Measurements from ENCODE around the gene HTRA2.
"Not testable (repeated sequence)": the region's sequence is repeated elsewhere in the genome, so short reads cannot be mapped to it uniquely, and the experiment has no call there.

Gene HTRA2

DNA sequence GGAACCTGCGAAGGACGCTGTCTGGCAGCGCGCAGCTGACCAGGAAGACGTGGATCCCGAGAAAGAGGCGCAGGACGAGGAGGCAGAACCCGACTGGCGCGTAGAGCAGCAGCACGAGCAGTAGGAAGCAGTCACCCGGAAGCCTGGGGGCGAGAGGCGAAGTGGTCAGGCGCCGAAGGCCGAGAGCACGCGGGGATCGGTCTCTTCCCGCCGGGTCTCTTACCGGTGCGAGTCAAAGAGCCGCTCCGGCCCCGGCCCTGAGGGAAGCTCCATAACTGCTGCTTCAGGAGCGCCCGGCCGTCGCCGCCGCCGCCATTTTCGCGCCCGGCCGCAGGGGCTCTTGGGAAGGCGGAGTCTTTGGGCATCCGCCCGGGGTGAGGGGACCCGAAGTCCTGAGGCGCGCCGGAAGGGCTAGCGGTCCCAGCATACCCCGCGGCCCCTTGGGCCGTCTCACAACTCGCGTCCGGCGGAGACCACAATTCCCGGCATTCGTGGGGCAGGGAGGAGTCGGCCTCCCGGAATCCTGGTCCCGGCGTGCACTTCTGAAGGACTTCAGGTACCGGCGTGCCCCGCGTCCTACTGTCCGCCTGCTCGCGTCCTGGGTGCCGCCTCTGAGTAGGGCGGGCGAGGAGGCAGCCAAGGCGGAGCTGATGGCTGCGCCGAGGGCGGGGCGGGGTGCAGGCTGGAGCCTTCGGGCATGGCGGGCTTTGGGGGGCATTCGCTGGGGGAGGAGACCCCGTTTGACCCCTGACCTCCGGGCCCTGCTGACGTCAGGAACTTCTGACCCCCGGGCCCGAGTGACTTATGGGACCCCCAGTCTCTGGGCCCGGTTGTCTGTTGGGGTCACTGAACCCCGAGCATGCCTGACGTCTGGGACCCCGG lies at the start of gene HTRA2, which contains the start of gene AUP1:
HTRA2 (plus strand) TSS at position 577 of the 882 bp plus-strand sequence; CDS start at position 651, 74 bp downstream.
AUP1 (minus strand) TSS at position 350 of the 882 bp plus-strand sequence; CDS start at position 273, 77 bp downstream.
- DNase-seq (ENCODE audit: extremely low read depth in 1 of 2, low read depth in 1 of 2), result peak; percentile 62 to 77

DNA sequence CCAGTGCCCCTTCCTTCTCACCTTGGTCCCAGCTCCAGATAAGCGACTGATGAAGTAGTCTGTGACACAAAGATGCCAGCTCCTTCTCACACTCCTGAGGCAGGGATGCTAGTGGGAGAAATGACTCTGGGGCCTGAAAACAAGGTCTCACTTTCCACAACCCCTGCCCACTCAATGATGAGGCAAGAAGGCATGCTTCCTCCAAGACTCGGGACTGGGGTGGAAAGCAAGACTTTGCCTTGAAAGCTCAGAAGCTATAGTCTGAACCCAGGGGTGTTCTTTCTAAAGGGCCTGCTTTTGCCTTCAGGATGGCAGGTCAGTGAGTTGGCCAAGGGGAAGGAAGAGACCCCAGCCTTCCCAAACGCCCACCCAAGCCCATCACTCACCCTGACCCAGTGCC lies 48.3 kb upstream of the HTRA2 start:
- no peak for DNase-seq (ENCODE audit: extremely low read depth in 1 of 2, low read depth in 1 of 2)

DNA sequence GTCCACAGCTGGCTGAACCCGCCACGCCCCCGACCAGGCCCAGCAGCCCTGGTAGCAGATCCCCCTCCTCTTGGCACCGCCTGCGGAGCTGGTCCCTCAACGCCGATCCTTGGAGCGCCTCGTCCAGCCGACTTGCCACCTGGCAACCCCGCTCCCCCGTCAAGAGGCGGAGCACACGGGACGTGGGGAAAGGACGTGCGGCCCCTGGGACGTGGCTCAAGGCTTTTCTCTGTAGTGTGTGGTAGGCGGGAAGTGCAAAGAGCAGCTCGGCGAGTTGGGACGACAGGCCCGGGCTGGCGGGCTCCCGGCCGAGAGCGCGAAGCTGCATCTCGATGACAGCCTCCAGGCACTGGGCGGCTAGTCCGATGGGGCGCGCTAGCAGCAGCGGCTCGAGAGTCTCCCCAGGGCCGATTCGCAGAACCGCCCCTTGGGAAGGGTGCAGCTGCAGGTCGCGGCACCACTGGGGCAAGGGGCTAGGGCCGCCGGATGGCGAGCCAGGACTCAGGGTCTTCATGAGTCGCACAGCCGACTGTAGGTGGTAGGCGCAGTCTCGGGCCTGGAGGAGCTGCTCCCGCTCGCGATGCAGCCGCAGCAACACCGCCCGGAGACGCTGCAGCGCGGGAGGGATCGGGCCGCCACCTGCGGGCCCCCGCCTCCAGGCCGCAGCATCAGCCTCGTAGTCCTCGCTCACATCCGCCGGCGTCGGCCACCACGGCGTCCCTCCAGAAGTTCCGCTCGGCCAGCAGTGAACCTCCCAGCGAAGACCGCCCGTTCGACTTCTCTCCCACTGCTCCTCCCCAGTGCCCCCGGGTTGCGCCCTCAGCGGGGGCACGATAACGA lies 47.6 kb upstream of the HTRA2 start:
- peak in 1 of 2 donors; percentile 38 for DNase-seq (ENCODE audit: extremely low read depth in 1 of 2, low read depth in 1 of 2)

DNA sequence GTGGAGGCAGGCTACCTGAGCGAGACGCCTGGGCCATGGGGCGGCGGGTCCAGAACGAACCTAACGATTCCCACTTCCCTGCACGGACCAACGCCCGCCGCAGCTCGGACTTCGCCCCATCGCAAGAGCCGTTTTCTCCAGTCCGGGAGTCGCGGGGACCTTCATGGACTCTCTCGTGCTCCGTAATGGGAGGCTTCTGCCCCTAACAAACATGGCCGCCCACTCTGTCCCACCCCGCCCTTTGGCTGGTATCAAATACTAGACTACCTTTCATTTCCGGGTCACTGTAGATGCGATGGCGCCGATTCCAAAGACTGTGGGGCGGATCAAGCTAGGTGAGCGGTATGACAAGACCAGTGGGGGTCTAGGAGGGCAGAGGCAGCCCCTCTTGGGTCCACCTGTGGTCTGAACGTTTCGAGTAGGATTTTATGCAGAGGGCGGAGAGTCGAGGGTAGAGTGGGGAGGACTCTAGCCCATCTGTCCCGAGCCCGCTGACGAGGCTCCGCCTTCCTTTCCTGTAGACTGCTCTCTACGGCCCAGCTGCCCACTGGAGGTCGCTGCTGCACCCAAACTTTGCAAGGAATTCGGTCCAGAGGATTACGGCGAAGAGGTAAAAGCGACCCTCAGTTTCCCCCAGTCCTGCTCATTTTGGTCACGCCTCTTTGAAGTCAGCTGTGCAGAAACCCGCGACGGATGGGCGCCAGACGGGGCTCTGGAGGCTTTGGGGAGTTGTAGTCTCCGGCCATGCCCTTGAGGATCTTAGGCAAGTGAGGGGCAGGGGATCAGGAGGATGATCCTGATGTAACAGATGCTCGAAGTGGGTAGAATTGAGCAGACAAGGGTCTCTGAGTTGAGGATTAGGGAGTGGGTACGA lies 46.7 kb upstream of the HTRA2 start, which contains the start of the genes CCDC142 and TTC31:
CCDC142 (minus strand) TSS at position 198 of the 874 bp plus-strand sequence; CDS start at position 37, 161 bp downstream.
TTC31 (plus strand) TSS at position 281 of the 874 bp plus-strand sequence; CDS start at position 296, 15 bp downstream.
- peak; percentile 83 to 90 for DNase-seq (ENCODE audit: extremely low read depth in 1 of 2, low read depth in 1 of 2)

DNA sequence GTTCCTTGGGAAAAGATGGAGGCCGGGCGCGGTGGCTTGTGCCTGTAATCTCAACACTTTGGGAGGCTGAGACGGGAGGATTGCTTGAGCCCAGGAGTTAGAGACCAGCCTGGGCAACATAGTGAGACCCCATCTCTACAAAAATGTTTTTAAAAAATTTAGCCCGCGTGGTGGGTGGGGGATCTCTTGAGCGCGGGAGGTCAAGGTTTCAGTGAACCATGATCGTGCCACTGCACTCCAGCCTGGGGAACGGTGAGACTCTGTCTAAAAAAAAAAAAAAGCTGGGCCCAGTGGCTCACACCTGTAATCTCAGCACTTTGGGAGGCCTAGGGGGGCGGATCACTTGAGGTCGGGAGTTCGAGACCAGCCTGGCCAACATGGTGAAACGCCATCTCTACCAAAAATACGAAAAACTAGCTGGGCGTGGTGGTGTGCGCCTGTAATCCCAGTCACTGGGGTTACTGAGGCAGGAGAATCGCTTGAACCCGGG lies 46.0 kb upstream of the HTRA2 start:
- DNase-seq (ENCODE audit: extremely low read depth in 1 of 2, low read depth in 1 of 2), result not testable (repeated sequence)

DNA sequence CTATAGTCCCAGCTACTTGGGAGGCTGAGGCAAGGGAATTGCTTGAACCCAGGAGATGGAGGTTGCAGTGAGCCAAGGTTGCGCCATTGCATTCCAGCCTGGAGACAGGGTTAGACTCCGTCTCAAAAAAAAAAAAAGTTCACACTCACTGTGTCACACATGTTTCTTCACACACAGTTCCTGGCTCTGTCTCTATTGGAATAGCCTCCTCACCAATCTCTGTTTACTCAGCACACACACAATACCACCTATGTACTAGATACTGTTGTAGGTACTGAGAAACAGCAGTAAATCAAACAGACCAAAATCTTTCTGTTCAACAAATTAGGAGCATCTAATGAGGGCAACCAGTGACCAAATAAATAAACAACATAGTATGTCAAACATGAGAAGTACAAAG lies 43.6 kb upstream of the HTRA2 start:
- no peak for DNase-seq (ENCODE audit: extremely low read depth in 1 of 2, low read depth in 1 of 2)

DNA sequence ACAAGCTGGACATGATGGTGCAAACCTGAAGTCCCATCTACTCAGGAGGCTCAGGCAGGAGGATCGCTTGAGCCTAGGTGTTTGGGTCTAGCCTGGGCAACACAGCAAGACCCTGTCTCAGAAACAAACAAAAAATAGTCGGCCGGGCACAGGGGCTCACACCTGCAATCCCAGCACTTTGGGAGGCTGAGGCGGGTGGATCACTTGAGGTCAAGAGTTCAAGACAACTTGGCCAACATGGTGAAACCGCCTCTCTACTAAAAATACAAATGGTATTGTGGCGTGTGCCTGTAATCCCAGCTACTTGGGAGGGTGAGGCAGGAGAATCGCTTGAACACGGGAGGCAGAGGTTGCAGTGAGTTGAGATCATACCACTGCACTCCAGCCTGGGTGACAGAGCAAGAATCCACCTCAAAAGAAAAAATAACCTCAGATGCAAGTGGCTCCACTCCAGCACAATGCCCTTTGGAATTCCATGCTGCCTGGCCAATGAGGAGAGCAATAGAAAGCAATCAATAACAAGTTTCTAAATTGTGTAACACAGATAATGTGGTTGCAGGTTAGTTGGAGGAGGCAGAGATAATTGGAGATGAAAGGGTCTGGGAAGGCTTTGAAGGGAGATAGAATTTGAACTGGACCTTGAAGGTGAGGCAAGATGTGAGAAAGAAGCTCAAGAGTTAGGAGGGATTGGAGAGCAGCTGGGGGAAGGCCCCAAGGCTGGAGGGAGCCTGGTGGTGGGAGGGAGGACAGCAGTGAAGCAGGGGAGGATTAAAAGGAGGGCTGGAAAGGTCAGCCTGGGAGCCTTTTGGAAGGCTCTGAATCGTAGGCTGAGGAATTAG lies 40.9 kb upstream of the HTRA2 start:
- no peak for DNase-seq (ENCODE audit: extremely low read depth in 1 of 2, low read depth in 1 of 2)

DNA sequence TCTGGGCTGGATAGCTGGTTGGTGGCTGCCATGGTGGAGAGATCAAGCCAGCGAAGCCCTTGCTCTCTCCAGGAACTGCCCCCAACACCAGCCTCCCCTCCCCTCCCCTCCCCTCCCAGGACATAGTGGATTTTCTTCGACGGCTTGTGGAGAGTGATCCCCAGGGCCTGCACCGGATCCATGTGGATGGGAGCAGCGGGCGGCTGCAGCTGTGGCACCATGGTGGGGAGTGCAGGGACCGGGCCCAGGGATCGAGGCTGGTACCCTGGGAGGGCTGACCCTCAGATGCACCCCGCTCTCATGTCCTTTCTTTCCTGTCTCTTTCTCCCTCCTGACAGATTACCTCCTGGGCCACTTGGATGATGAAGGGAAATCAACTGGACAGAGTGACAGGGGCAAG lies 39.8 kb upstream of the HTRA2 start:
- no peak for DNase-seq (ENCODE audit: extremely low read depth in 1 of 2, low read depth in 1 of 2)

DNA sequence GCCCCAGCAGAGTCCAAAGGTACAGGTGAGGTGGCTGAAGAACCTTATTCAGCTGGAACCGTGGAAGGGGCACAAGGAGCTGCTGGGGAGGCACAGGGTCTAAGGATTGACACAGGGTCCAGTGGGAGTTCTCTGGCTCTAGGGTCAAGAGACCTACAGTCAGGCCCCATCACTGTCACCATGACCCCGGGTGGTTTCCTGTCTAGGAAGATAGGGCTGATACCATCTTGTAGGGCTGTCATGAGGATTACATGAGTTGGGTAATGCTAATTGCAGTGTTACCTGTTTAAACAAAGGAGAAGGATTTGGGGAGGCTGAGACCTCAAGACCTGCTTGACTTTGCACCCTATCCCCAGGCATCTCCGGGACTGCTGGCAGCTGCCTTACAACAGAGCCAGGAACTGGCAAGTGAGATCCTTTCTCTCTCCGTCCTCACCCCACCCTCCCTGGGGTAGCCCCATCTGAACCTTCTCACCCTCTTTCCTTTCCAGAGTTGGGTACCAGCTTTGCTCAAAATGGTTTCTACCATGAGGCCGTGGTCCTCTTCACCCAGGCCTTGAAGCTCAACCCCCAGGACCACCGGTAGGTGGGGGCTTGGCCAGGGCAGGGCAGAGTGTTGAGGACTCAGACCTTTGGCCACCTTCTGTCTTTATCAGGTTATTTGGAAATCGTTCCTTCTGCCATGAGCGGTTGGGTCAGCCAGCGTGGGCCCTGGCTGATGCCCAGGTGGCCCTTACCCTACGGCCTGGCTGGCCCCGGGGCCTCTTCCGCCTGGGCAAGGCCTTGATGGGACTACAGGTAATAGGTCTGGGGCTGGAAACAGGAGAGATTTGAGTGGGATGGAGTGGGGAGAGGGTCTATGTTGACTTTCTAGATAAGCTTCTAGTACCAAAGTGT lies 37.8 kb upstream of the HTRA2 start:
- DNase-seq (ENCODE audit: extremely low read depth in 1 of 2, low read depth in 1 of 2), result no peak

DNA sequence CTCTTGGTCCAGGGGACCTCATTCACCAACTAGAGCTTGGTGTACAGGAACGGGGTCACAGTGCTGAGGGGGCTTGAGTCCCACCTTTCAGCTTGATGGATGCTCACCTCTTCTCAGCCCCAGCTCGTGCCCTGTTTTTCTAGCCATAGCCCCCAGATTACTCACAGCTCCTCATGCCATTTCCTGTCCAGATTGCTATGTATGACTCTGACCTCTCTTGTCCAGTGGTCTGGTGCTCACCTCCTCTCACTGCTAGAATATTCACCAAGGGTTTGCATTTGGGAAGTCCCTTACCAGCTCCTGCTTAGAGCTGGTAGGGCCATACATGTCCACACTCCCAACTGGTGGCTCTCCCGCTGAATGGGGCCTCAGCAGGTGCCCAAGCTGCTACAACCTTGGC lies 36.2 kb upstream of the HTRA2 start:
- DNase-seq (ENCODE audit: extremely low read depth in 1 of 2, low read depth in 1 of 2), result no peak

DNA sequence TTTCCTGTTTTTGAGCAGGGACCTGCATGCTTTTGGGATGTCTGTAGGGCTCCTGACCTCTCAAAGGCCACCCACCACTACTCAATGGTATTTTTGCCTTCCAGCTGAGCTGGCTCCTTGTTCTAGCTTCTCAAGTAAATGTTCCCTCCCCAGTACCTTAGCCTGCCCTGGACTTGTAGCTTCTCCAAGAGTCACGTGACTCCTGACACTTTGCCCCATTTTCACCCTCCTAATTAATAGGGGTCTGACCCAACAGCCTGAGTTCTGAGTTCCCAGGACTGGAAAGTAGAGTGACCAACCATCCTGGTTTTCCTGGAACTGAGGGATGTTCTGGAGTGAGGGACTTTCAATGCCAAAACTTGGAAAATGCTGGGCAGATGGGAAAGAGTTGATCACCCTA lies 34.3 kb upstream of the HTRA2 start:
- DNase-seq (ENCODE audit: extremely low read depth in 1 of 2, low read depth in 1 of 2), result no peak

DNA sequence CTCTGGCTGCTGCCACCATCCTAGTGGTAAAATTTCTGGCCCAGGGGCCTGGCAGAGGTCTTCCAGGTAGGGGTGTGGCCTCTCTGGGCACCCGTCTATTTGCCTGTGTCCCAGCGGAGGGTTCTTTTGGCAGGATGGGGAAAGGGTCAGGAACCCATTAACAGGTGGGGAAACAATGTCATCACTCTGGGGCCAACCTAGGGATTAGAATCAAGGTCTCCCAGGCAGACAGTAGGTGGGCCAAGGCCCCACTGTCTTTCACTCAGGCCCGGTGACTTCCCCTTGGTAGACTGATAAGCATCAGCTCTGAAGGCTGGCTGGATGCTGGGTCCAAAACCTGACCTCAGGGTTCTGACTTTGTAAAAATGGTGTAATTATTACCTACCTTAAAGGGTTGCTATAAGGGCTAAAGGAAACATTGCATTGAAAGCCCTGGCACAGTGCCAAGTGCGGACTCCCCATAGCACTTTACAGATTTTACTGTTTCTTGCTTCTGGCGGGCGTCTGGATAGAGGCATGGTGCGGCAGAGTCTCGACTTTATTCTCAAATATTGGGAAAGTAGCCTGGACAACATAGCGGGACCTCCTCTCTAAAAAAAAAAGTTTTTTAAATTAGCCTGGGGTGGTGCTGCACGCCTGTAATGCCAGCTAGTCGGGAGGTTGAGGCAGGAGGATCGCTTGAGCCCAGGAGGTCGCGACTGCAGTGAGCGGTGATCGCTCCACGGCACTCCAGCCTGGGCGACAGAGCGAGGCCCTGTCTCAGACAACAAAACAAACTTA lies 32.5 kb upstream of the HTRA2 start:
- DNase-seq (ENCODE audit: extremely low read depth in 1 of 2, low read depth in 1 of 2), result no peak

DNA sequence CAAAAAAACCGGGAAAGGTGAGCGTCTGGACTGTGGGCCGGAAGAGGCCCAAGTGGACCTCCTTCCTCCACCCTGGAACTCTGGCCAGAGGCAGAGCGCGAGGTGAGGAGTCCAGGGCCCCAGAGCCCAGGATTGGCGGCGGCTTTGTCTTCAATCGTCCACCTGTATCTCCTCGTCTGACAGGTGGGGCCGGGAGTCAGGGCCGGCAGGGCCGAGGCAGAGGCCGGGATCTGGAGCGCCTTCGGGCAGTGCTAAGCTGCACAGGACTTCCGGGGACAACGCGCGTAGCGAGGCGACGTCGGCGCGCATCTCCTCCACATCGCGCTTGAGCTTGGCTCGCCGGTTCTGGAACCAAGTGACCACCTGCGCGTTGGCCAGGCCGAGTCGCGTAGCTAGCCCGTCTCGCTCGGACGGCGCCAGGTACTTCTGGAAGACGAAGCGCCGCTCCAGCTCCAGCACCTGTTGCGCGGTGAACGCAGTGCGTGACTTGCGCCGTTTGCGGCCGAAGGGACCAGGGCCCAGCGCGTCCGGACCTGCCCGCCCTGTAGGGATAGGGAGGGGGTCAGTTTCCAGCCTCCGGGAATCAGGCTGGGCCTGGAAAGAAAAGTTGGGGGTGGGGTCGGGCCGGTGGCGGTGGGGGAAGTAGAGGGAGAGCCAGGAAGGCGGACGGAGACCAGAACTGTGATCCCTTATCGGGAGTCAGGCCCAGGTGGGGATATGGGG lies 31.8 kb upstream of the HTRA2 start:
- DNase-seq (ENCODE audit: extremely low read depth in 1 of 2, low read depth in 1 of 2), result no peak

DNA sequence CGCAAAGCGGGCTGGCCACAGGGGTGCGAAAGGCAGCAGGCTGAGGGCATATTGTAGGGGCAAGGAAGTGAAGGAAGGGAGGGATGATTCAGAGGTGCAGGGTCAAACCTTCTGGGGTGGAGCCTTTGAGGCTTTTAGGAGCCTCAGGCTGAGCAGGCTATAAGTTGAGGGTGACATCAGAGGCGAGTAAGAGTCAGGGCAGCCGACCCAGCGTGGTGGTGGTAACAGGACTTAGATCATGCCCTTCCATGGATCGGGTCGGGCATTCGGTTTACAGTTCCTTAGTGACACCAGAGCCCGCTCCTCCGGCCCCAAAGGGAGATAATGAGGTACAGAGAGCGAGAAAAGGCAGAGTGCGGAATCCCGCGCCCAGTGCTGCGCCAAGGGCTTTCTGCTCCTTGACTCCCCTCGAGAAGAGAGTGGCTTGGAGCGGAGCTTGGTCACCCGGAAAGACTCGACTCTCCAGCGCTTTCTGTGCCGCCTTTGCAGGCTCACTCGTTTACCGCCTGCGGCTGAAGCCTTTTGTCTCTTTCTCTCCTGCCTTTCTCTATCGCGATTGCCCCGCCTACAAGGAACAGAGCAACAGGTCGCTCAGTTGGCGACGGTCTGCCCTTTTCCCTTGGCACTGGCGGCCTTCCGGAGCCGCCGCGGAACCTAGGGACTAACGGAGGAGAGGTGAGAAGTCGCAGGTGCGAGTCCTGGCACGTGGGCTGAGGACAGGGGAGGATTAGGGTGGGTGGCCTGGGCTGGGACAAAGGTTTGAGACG lies 31.1 kb upstream of the HTRA2 start:
- no peak for DNase-seq (ENCODE audit: extremely low read depth in 1 of 2, low read depth in 1 of 2)

DNA sequence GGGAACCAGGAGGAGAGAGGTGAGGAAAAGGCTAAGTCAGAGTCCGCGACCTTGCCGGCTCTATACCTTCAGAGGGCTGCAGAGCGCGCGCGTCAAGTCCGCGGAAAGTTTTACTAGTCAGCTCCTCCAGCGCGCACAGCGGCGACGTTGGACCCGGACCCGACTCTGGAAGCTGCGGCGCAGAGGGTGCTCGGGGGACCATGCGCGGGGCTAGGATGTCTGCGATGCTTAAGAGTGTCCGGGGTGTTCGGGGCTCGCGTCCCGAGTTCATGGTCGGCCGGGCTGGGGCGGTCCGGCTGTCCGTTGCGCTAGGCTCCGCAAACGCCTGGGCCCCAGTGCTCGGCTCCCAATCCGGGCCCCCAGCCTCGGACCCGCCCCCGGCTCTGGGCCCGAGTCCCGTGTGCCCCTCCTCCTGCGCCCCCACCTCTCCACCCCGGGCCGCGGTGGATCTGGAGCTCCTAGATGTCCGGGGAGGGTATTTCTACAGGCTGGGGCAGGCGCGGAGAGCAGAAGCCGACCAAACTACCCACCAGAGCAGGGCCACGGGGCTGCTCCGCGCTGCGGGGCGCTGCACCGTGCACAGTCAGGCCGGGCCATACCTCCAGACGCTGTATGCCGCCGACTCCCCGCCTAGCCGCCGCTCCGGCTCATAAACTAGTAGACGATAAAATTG lies 30.3 kb upstream of the HTRA2 start, which contains the start of gene LBX2:
LBX2 (minus strand) TSS at position 337 of the 673 bp plus-strand sequence; CDS start at position 271, 66 bp downstream.
- no peak for DNase-seq (ENCODE audit: extremely low read depth in 1 of 2, low read depth in 1 of 2)

All from activated CD8-positive, alpha-beta memory T cell treated with anti-CD3 and anti-CD28 coated beads for 1 hour (primary cell).